HepG2 (cell line): ENCODE results near the gene UGT1A7. TPM values are rescaled to one million over a fixed set of nuclear protein-coding genes. Genes with fewer than 3 reads are reported as not detected.

Source experiments
- ATAC-seq: fragments of 200-7000 bp; cut with Tn5 transposase; 3 replicates; pipeline ENCODE4 v1.9.1; 2020; ENCODE audit warnings: mild to moderate bottlenecking, moderate library complexity
- BruUV-seq: library from RNA; stranded (reverse); fragments of 400-500 nt; replicated peaks from 2 replicates; lab custom pipeline; 2021; lab: Mats Ljungman, UMichigan
- CTCF ChIA-PET: fragments of 300-600 bp; formaldehyde crosslinking; extraction: SDS; loops from one replicate; lab custom pipeline; 2021; ENCODE audit warnings: low total read pairs, inconsistent platforms, low intra/inter-chr PET ratio; lab: Yijun Ruan, JAX
- POLR2A ChIA-PET: fragments of 350-600 bp; sonication (Branson Sonifier 250); formaldehyde crosslinking; loops from one replicate; lab custom pipeline; 2020; ENCODE audit warnings: antibody characterized with exemption, inconsistent platforms; lab: Yijun Ruan, JAX
- DNase-seq: peaks from one replicate; pipeline ENCODE4 v3.0.0-alpha.2; 2015; ENCODE audit warnings: low spot score
- FAIRE-seq: peaks from 3 replicates; lab custom pipeline; 2011; peaks lifted over from hg19 to GRCh38; lab: Jason Lieb, UNC
- H2AFZ ChIP-seq: one replicate; pipeline ENCODE4 v1.6.1; 2011; ENCODE audit warnings: low read length, inconsistent platforms
- H3K27ac ChIP-seq: fragments of 300-600 bp; 3 replicates; pipeline ENCODE4 v1.8.0; 2011; ENCODE audit warnings: mixed run types, mild to moderate bottlenecking, mixed read lengths, low read length, inconsistent platforms; ENCODE audit not compliant: insufficient read depth; ENCODE audit errors: extremely low read length
- H3K27me3 ChIP-seq, 2 experiments: fragments of 200-600 bp in 1 of 2; 2 replicates in 1 of 2; 3 replicates in 1 of 2; pipeline versions ENCODE4 v1.6.0 to v1.8.0; 2011; ENCODE audit warnings: low read length in 2 of 2, mild to moderate bottlenecking in 2 of 2, moderate library complexity in 2 of 2, inconsistent platforms in 1 of 2; ENCODE audit not compliant: insufficient read depth in 2 of 2, control insufficient read depth in 1 of 2
- H3K36me3 ChIP-seq, 2 experiments: fragments of 200-600 bp in 1 of 2; replicated peaks in 1 of 2; 2 replicates in 1 of 2; 3 replicates in 1 of 2; pipeline versions ENCODE4 v1.5.1 to v1.8.0; 2011; ENCODE audit warnings: low read length in 2 of 2, inconsistent platforms in 1 of 2; ENCODE audit not compliant: insufficient read depth in 2 of 2, control insufficient read depth in 1 of 2
- H3K4me1 ChIP-seq: 2 replicates; pipeline ENCODE4 v1.5.1; 2012; ENCODE audit warnings: low read length, inconsistent platforms; ENCODE audit not compliant: insufficient read depth
- H3K4me2 ChIP-seq: 2 replicates; pipeline ENCODE4 v1.6.0; 2011; ENCODE audit warnings: low read depth, low read length, inconsistent platforms
- H3K4me3 ChIP-seq, 3 experiments: fragments of 200-600 bp in 1 of 3; sonication (generic), shearing (Covaris generic) in 1 of 3; replicated peaks in 1 of 3; 2 replicates each; pipeline ENCODE4 v1.5.1; 2011 to 2016; ENCODE audit warnings: low read length in 3 of 3, inconsistent platforms in 2 of 3, low read depth in 2 of 3, mild to moderate bottlenecking in 2 of 3, control low read depth in 1 of 3, mixed read lengths in 1 of 3; ENCODE audit not compliant: insufficient read depth in 1 of 3
- H3K79me2 ChIP-seq: one replicate; pipeline ENCODE4 v1.6.1; 2011; ENCODE audit warnings: low read length, inconsistent platforms; ENCODE audit not compliant: insufficient read depth
- H3K9ac ChIP-seq: 2 replicates; pipeline ENCODE4 v1.6.0; 2011; ENCODE audit warnings: mild to moderate bottlenecking, low read depth, low read length, inconsistent platforms; ENCODE audit not compliant: insufficient read depth
- H3K9me3 ChIP-seq: 2 replicates; pipeline ENCODE4 v1.5.1; 2012; ENCODE audit warnings: mild to moderate bottlenecking, low read length
- H4K20me1 ChIP-seq: 2 replicates; pipeline ENCODE4 v1.6.0; 2011; ENCODE audit warnings: inconsistent platforms, mild to moderate bottlenecking, low read length, moderate library complexity; ENCODE audit not compliant: insufficient read depth
- AGO2 ChIP-seq: fragments of 200-400 bp; formaldehyde crosslinking; optimal IDR thresholded peaks from 2 replicates; pipeline ENCODE3; 2017; ENCODE audit warnings: mild to moderate bottlenecking, low read depth, low read length, moderate library complexity
- AKAP8 ChIP-seq: sonication (generic); formaldehyde crosslinking; IDR thresholded peaks from 2 replicates; pipeline ENCODE4 v1.5.1; 2020; ENCODE audit warnings: mild to moderate bottlenecking, missing genetic modification reagents
- ARID2 ChIP-seq: sonication (generic); formaldehyde crosslinking; IDR thresholded peaks from 2 replicates; pipeline ENCODE4 v1.8.1; 2022; ENCODE audit warnings: mild to moderate bottlenecking, missing genetic modification reagents, borderline replicate concordance
- EEA1 ChIP-seq: sonication (generic); formaldehyde crosslinking; IDR thresholded peaks from 2 replicates; pipeline ENCODE4 v1.5.1; 2020; ENCODE audit warnings: mild to moderate bottlenecking, missing genetic modification reagents, borderline replicate concordance
- FOSL2 ChIP-seq: sonication (generic); formaldehyde crosslinking; IDR thresholded peaks from 2 replicates; pipeline ENCODE4 v1.4.0; 2020; ENCODE audit warnings: missing genetic modification reagents
- TAF1 ChIP-seq: sonication (generic); formaldehyde crosslinking; IDR thresholded peaks from 2 replicates; pipeline ENCODE4 v1.4.0; 2020; ENCODE audit warnings: missing genetic modification reagents
- ZNF552 ChIP-seq: sonication (generic); formaldehyde crosslinking; IDR thresholded peaks from 2 replicates; pipeline ENCODE4 v1.9.0; 2022; ENCODE audit warnings: missing genetic modification reagents, mild to moderate bottlenecking, borderline replicate concordance
- WGBS: methylation state at CpG from one replicate; pipeline ENCODE4 v1.1.6; 2017; ENCODE audit warnings: low lambda C conversion rate; 5-methylcytosine and 5-hydroxymethylcytosine counted together
- in situ Hi-C: cut with HindIII; loops from 2 replicates; pipeline ENCODE4 v1.10.0; 2017; ENCODE audit warnings: low pct_unique_long_range_greater_than_20kb; ENCODE audit not compliant: extremely low pct_ligation_motif_present
- intact Hi-C: fragments of 100-400 bp; cut with micrococcal nuclease; formaldehyde crosslinking; loops from one replicate; pipeline ENCODE4 v1.10.0; 2022; ENCODE audit not compliant: unreplicated experiment
- polyA plus RNA-seq, 8 experiments: library from polyadenylated mRNA; depleted of rRNA in 3 of 8; stranded (reverse) in 7 of 8; unstranded in 1 of 8; fragments of >200 nt; fragmentation: Illumina TruSeq in 4 of 8; extraction: Trizol in 4 of 8; gene quantifications; 2 replicates each; pipeline versions ENCODE4 v1.2.1 to v1.2.3, GENCODE V29; 2011 to 2016; ENCODE audit warnings: low read depth in 4 of 8, missing spikeins in 1 of 8, mixed read lengths in 1 of 8; ENCODE audit not compliant: insufficient read depth in 1 of 8
- total RNA-seq, 5 experiments: library from RNA; depleted of rRNA; stranded (reverse); fragments of >200 nt; fragmentation: Illumina TruSeq; extraction: Trizol; gene quantifications; 2 replicates each; pipeline ENCODE4 v1.2.3, GENCODE V29; 2016; ENCODE audit warnings: low read depth in 1 of 5
- TF ChIP-seq, protein P1 (sequence below): sonication (generic); formaldehyde crosslinking; IDR thresholded peaks from 2 replicates; pipeline ENCODE4 v1.5.1; 2020; ENCODE audit warnings: missing genetic modification reagents, mild to moderate bottlenecking, borderline replicate concordance
- TF ChIP-seq, protein P2 (sequence below): sonication (generic); formaldehyde crosslinking; IDR thresholded peaks from 2 replicates; pipeline ENCODE4 v1.4.0; 2020; ENCODE audit warnings: low read depth, missing genetic modification reagents
- TF ChIP-seq, protein P3 (sequence below): sonication (generic); formaldehyde crosslinking; IDR thresholded peaks from 2 replicates; pipeline ENCODE4 v1.4.0; 2020; ENCODE audit warnings: mild to moderate bottlenecking, missing genetic modification reagents

The UGT1A7 gene
- total and polyA plus RNA-seq, 2 of the 13 experiments (the other 11 are each of a cell fraction or from before 2014, with no cell fraction given) = not detected

DNA sequence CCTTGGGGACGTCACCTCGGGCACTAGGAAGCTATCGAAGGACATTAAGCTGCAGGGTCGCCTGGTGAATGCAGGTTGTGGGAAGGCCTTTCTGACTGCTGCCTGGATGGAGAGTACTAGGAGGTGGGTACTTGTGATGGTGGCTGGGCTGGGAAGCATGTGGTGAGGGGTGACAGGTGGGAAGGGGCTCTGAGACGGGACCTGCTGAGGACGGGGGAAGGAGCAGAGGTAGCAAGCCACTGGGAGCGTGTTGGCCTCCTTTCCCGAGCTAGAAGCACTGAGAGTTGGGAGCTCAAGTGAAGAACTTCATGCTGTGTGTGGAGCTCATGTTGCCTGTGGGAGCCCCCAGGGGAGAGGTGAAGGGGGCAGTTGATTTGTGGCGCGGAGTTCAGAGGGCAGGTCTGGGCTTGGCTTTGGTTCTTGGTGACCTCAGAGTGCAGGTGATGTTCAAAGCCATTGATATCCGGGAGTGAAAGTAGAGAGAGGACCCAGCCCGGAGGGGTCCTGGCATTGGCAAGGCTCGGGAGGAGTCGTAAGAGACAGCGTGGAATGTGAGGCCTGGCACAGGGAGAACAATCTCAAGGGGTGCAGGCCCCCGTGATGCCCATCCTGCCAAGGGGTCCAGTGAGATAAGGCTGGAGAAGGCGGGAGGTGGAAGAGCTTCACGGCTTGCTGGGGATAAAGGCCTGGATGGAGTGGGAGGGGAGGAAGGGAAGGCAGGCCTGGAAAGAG is 109.6 kb downstream of the UGT1A7 start:
- Histone ChIP-seq H3K79me2 (no peaks in the 10 kb centered on the region), H3K36me3 (no peaks in the 10 kb centered on the region), H3K4me3 (no peak overlapping the region), H3K4me1 (peaks cover 14% of the 10 kb centered on the region; the same call in 1 of the 2 replicates), H3K4me2 (no peak overlapping the region), H3K9ac (no peak overlapping the region), H3K27me3 (peaks cover 7 to 39% of the 10 kb centered on the region in 2 experiments; a peak in 3 of 5 replicates), H3K9me3 (no peaks in the 10 kb centered on the region), H4K20me1 (no peaks in the 10 kb centered on the region), H2AFZ (no peak overlapping the region), H3K27ac (no peak overlapping the region)
- DNase-seq (no peak), ATAC-seq (peak; percentile 11; the same call in 2 of the 3 replicates), FAIRE-seq (no peak)
- 53% methylated on average over 18 of the region's 18 CpGs for WGBS
- in situ Hi-C loops = no loop called here
- no peak for TF ChIP-seq ARID2 (CRISPR knock-in tag)
- no peak for TF ChIP-seq AGO2
- TF ChIP-seq, protein P1, sequence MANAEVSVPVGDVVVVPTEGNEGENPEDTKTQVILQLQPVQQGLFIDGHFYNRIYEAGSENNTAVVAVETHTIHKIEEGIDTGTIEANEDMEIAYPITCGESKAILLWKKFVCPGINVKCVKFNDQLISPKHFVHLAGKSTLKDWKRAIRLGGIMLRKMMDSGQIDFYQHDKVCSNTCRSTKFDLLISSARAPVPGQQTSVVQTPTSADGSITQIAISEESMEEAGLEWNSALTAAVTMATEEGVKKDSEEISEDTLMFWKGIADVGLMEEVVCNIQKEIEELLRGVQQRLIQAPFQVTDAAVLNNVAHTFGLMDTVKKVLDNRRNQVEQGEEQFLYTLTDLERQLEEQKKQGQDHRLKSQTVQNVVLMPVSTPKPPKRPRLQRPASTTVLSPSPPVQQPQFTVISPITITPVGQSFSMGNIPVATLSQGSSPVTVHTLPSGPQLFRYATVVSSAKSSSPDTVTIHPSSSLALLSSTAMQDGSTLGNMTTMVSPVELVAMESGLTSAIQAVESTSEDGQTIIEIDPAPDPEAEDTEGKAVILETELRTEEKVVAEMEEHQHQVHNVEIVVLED (CRISPR knock-in tag) = no peak
- TF ChIP-seq ZNF552 (CRISPR knock-in tag) = no peak
- TF ChIP-seq, protein P2, sequence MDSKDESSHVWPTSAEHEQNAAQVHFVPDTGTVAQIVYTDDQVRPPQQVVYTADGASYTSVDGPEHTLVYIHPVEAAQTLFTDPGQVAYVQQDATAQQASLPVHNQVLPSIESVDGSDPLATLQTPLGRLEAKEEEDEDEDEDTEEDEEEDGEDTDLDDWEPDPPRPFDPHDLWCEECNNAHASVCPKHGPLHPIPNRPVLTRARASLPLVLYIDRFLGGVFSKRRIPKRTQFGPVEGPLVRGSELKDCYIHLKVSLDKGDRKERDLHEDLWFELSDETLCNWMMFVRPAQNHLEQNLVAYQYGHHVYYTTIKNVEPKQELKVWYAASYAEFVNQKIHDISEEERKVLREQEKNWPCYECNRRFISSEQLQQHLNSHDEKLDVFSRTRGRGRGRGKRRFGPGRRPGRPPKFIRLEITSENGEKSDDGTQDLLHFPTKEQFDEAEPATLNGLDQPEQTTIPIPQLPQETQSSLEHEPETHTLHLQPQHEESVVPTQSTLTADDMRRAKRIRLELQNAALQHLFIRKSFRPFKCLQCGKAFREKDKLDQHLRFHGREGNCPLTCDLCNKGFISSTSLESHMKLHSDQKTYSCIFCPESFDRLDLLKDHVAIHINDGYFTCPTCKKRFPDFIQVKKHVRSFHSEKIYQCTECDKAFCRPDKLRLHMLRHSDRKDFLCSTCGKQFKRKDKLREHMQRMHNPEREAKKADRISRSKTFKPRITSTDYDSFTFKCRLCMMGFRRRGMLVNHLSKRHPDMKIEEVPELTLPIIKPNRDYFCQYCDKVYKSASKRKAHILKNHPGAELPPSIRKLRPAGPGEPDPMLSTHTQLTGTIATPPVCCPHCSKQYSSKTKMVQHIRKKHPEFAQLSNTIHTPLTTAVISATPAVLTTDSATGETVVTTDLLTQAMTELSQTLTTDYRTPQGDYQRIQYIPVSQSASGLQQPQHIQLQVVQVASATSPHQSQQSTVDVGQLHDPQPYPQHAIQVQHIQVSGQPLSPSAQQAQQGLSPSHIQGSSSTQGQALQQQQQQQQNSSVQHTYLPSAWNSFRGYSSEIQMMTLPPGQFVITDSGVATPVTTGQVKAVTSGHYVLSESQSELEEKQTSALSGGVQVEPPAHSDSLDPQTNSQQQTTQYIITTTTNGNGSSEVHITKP (CRISPR knock-in tag) = no peak
- no peak for TF ChIP-seq FOSL2
- TF ChIP-seq, protein P3, sequence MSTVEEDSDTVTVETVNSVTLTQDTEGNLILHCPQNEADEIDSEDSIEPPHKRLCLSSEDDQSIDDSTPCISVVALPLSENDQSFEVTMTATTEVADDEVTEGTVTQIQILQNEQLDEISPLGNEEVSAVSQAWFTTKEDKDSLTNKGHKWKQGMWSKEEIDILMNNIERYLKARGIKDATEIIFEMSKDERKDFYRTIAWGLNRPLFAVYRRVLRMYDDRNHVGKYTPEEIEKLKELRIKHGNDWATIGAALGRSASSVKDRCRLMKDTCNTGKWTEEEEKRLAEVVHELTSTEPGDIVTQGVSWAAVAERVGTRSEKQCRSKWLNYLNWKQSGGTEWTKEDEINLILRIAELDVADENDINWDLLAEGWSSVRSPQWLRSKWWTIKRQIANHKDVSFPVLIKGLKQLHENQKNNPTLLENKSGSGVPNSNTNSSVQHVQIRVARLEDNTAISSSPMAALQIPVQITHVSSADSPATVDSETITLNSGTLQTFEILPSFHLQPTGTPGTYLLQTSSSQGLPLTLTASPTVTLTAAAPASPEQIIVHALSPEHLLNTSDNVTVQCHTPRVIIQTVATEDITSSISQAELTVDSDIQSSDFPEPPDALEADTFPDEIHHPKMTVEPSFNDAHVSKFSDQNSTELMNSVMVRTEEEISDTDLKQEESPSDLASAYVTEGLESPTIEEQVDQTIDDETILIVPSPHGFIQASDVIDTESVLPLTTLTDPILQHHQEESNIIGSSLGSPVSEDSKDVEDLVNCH (CRISPR knock-in tag) = no peak
- TF ChIP-seq AKAP8 (CRISPR knock-in tag) = no peak
- no peak for TF ChIP-seq TAF1 (CRISPR knock-in tag)
- no peak for TF ChIP-seq EEA1 (CRISPR knock-in tag)
- CTCF ChIA-PET = no interaction called here
- POLR2A ChIA-PET = no interaction called here
- BruUV-seq = no TSS peak
- intact Hi-C loops = no loop called here
